HEK293 (cell line): ENCODE results near the gene TTLL13.

Experiments
- GLIS2 ChIP-seq: fragments of 450-650 bp; formaldehyde crosslinking; IDR thresholded peaks from 2 replicates; pipeline ENCODE4 v1.5.1; 2016; ENCODE audit warnings: missing biosample characterization, missing genetic modification characterization
- KLF16 ChIP-seq: fragments of 450-650 bp; formaldehyde crosslinking; IDR thresholded peaks from 2 replicates; pipeline ENCODE4 v1.5.1; 2017; ENCODE audit warnings: missing biosample characterization, missing genetic modification characterization
- OSR2 ChIP-seq: fragments of 450-650 bp; formaldehyde crosslinking; IDR thresholded peaks from 2 replicates; pipeline ENCODE4 v1.5.1; 2016; ENCODE audit warnings: missing biosample characterization, missing genetic modification characterization
- TCF7L2 ChIP-seq: IDR thresholded peaks from 2 replicates; pipeline ENCODE4 v1.6.1; 2011; ENCODE audit warnings: low read depth, mild to moderate bottlenecking, inconsistent platforms, low read length, moderate library complexity, borderline replicate concordance
- TRIM28 ChIP-seq: IDR thresholded peaks from 2 replicates; pipeline ENCODE4 v1.6.1; 2011; ENCODE audit warnings: low read length, control low read depth, borderline replicate concordance
- YY1 ChIP-seq: fragments of 450-650 bp; formaldehyde crosslinking; IDR thresholded peaks from 2 replicates; pipeline ENCODE4 v1.5.1; 2018; ENCODE audit warnings: missing biosample characterization, missing genetic modification characterization
- ZBTB1 ChIP-seq: fragments of 450-650 bp; formaldehyde crosslinking; IDR thresholded peaks from 2 replicates; pipeline ENCODE4 v1.5.1; 2016; ENCODE audit warnings: missing biosample characterization, missing genetic modification characterization
- ZFP37 ChIP-seq: fragments of 450-650 bp; formaldehyde crosslinking; IDR thresholded peaks from 2 replicates; pipeline ENCODE4 v1.5.1; 2016; ENCODE audit warnings: missing biosample characterization, missing genetic modification characterization
- ZNF19 ChIP-seq: fragments of 450-650 bp; formaldehyde crosslinking; IDR thresholded peaks from 2 replicates; pipeline ENCODE4; 2016; ENCODE audit warnings: missing biosample characterization, missing genetic modification characterization, low read depth
- ZNF214 ChIP-seq: fragments of 450-650 bp; formaldehyde crosslinking; IDR thresholded peaks from 2 replicates; pipeline ENCODE4 v1.5.1; 2017; ENCODE audit warnings: missing biosample characterization, mild to moderate bottlenecking, missing genetic modification characterization, borderline replicate concordance
- ZNF292 ChIP-seq: fragments of 450-650 bp; formaldehyde crosslinking; IDR thresholded peaks from 2 replicates; pipeline ENCODE4 v1.5.1; 2016; ENCODE audit warnings: low read depth, missing biosample characterization, missing genetic modification characterization, borderline replicate concordance
- ZNF311 ChIP-seq: fragments of 450-650 bp; formaldehyde crosslinking; IDR thresholded peaks from 2 replicates; pipeline ENCODE4 v1.5.1; 2017; ENCODE audit warnings: missing biosample characterization, missing genetic modification characterization, borderline replicate concordance
- ZNF37A ChIP-seq: fragments of 450-650 bp; IDR thresholded peaks from 2 replicates; pipeline ENCODE4 v1.5.1; 2018; ENCODE audit warnings: missing biosample characterization, missing genetic modification characterization
- ZNF394 ChIP-seq: fragments of 450-650 bp; formaldehyde crosslinking; IDR thresholded peaks from 2 replicates; pipeline ENCODE4 v1.5.1; 2016; ENCODE audit warnings: missing biosample characterization, missing genetic modification characterization, mild to moderate bottlenecking, moderate library complexity, borderline replicate concordance
- ZNF416 ChIP-seq: fragments of 450-650 bp; formaldehyde crosslinking; IDR thresholded peaks from 2 replicates; pipeline ENCODE4 v1.5.1; 2016; ENCODE audit warnings: missing biosample characterization, missing genetic modification characterization
- ZNF521 ChIP-seq: fragments of 450-650 bp; formaldehyde crosslinking; IDR thresholded peaks from 2 replicates; pipeline ENCODE4 v1.5.1; 2017; ENCODE audit warnings: missing biosample characterization, mild to moderate bottlenecking, missing genetic modification characterization
- ZNF571 ChIP-seq: fragments of 450-650 bp; formaldehyde crosslinking; IDR thresholded peaks from 2 replicates; pipeline ENCODE4 v1.5.0; 2017; ENCODE audit warnings: missing biosample characterization, missing genetic modification characterization
- ZNF785 ChIP-seq: fragments of 450-650 bp; formaldehyde crosslinking; IDR thresholded peaks from 2 replicates; pipeline ENCODE4 v1.5.1; 2016; ENCODE audit warnings: missing biosample characterization, missing genetic modification characterization
- TF ChIP-seq, protein P1 (sequence below): fragments of 450-650 bp; formaldehyde crosslinking; IDR thresholded peaks from 2 replicates; pipeline ENCODE4 v1.5.1; 2016; ENCODE audit warnings: missing biosample characterization, missing genetic modification characterization
- TF ChIP-seq, protein P2 (sequence below): fragments of 450-650 bp; formaldehyde crosslinking; IDR thresholded peaks from 2 replicates; pipeline ENCODE4 v1.5.1; 2017; ENCODE audit warnings: missing biosample characterization, missing genetic modification characterization
- TF ChIP-seq, protein P3 (sequence below): fragments of 450-650 bp; formaldehyde crosslinking; IDR thresholded peaks from 2 replicates; pipeline ENCODE4 v1.5.1; 2016; ENCODE audit warnings: missing biosample characterization, missing genetic modification characterization, low read depth
- TF ChIP-seq, protein P4 (sequence below): fragments of 450-650 bp; formaldehyde crosslinking; conservative IDR thresholded peaks from 2 replicates; pipeline ENCODE4 v1.5.1; 2016; ENCODE audit warnings: low read depth, missing biosample characterization, missing genetic modification characterization
- TF ChIP-seq, protein P5 (sequence below): fragments of 450-650 bp; formaldehyde crosslinking; IDR thresholded peaks from 2 replicates; pipeline ENCODE4 v1.5.1; 2016; ENCODE audit warnings: missing biosample characterization, missing genetic modification characterization, borderline replicate concordance
- TF ChIP-seq, protein P6 (sequence below): fragments of 450-650 bp; formaldehyde crosslinking; IDR thresholded peaks from 2 replicates; pipeline ENCODE4 v1.5.1; 2016; ENCODE audit warnings: missing biosample characterization, missing genetic modification characterization
- TF ChIP-seq, protein P7 (sequence below): fragments of 450-650 bp; IDR thresholded peaks from 2 replicates; pipeline ENCODE4 v1.5.1; 2018; ENCODE audit warnings: missing biosample characterization, mild to moderate bottlenecking, missing genetic modification characterization

TTLL13 gene

DNA sequence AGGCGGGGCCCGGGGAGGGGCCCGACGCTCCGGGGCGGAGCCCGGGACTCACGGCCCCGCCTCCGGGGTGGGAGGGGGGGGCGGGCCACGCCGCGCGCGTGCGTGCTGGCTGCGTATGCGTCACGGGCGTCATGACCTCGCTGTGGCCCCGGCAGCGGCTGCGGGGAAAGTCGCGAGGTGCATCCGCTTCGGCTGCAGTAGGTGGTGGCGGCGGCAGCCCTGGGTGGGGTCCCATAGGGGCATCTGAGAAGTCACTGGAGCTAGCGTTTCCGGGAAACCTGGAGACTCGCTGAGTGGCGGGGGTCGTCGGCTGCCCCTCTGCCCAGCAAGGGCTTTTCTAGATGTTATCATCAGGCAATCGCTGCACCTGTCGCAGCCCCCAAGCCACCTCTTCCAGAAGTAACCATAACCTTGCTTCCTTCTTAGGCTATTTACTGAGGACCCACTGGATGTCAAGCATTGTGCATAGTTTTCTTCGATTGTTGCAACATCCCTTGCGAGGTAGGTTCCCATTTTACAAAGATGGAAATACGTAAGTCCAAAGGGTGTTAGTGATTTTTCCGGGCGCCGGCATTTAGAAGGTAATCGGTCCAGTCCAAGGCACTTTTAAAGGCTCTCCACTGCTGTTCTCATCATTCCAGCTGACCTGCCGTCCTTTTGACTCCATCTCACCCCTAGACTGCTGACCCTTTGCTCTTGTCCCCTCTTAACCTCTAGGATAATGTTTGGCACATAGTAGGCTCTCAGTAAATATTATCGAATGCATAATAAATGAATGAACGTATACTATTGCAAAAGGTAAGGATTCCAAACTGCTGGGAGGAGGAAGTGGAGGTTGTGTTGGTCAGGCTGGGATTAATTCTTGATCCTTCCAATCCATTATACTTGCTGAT lies 15.0 kb upstream of the TTLL13 start, which contains the start of gene GDPGP1 (continued):
- TF ChIP-seq, protein P1, sequence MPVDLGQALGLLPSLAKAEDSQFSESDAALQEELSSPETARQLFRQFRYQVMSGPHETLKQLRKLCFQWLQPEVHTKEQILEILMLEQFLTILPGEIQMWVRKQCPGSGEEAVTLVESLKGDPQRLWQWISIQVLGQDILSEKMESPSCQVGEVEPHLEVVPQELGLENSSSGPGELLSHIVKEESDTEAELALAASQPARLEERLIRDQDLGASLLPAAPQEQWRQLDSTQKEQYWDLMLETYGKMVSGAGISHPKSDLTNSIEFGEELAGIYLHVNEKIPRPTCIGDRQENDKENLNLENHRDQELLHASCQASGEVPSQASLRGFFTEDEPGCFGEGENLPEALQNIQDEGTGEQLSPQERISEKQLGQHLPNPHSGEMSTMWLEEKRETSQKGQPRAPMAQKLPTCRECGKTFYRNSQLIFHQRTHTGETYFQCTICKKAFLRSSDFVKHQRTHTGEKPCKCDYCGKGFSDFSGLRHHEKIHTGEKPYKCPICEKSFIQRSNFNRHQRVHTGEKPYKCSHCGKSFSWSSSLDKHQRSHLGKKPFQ, result no peak
- TF ChIP-seq ZNF571 (tag by site-specific recombination) (no peak), ZNF785 (tag by site-specific recombination) (no peak), KLF16 (no peak), ZNF19 (tag by site-specific recombination) (no peak), ZNF37A (no peak), ZNF394 (tag by site-specific recombination) (no peak), ZNF292 (tag by site-specific recombination) (no peak), ZNF311 (tag by site-specific recombination) (no peak), ZFP37 (tag by site-specific recombination) (no peak; the same call in 1 of the 2 replicates), TRIM28 (no peak), OSR2 (tag by site-specific recombination) (no peak), ZNF214 (no peak), ZNF521 (tag by site-specific recombination) (no peak), GLIS2 (tag by site-specific recombination) (peak; percentile 85), YY1 (tag by site-specific recombination) (no peak), ZBTB1 (no peak), TCF7L2 (no peak), ZNF416 (tag by site-specific recombination) (no peak)
- TF ChIP-seq, protein P2, sequence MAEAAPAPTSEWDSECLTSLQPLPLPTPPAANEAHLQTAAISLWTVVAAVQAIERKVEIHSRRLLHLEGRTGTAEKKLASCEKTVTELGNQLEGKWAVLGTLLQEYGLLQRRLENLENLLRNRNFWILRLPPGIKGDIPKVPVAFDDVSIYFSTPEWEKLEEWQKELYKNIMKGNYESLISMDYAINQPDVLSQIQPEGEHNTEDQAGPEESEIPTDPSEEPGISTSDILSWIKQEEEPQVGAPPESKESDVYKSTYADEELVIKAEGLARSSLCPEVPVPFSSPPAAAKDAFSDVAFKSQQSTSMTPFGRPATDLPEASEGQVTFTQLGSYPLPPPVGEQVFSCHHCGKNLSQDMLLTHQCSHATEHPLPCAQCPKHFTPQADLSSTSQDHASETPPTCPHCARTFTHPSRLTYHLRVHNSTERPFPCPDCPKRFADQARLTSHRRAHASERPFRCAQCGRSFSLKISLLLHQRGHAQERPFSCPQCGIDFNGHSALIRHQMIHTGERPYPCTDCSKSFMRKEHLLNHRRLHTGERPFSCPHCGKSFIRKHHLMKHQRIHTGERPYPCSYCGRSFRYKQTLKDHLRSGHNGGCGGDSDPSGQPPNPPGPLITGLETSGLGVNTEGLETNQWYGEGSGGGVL, result no peak
- TF ChIP-seq, protein P3, sequence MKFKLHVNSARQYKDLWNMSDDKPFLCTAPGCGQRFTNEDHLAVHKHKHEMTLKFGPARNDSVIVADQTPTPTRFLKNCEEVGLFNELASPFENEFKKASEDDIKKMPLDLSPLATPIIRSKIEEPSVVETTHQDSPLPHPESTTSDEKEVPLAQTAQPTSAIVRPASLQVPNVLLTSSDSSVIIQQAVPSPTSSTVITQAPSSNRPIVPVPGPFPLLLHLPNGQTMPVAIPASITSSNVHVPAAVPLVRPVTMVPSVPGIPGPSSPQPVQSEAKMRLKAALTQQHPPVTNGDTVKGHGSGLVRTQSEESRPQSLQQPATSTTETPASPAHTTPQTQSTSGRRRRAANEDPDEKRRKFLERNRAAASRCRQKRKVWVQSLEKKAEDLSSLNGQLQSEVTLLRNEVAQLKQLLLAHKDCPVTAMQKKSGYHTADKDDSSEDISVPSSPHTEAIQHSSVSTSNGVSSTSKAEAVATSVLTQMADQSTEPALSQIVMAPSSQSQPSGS, result no peak
- TF ChIP-seq, protein P4, sequence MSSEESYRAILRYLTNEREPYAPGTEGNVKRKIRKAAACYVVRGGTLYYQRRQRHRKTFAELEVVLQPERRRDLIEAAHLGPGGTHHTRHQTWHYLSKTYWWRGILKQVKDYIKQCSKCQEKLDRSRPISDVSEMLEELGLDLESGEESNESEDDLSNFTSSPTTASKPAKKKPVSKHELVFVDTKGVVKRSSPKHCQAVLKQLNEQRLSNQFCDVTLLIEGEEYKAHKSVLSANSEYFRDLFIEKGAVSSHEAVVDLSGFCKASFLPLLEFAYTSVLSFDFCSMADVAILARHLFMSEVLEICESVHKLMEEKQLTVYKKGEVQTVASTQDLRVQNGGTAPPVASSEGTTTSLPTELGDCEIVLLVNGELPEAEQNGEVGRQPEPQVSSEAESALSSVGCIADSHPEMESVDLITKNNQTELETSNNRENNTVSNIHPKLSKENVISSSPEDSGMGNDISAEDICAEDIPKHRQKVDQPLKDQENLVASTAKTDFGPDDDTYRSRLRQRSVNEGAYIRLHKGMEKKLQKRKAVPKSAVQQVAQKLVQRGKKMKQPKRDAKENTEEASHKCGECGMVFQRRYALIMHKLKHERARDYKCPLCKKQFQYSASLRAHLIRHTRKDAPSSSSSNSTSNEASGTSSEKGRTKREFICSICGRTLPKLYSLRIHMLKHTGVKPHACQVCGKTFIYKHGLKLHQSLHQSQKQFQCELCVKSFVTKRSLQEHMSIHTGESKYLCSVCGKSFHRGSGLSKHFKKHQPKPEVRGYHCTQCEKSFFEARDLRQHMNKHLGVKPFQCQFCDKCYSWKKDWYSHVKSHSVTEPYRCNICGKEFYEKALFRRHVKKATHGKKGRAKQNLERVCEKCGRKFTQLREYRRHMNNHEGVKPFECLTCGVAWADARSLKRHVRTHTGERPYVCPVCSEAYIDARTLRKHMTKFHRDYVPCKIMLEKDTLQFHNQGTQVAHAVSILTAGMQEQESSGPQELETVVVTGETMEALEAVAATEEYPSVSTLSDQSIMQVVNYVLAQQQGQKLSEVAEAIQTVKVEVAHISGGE (tag by site-specific recombination), result no peak
- TF ChIP-seq, protein P5, sequence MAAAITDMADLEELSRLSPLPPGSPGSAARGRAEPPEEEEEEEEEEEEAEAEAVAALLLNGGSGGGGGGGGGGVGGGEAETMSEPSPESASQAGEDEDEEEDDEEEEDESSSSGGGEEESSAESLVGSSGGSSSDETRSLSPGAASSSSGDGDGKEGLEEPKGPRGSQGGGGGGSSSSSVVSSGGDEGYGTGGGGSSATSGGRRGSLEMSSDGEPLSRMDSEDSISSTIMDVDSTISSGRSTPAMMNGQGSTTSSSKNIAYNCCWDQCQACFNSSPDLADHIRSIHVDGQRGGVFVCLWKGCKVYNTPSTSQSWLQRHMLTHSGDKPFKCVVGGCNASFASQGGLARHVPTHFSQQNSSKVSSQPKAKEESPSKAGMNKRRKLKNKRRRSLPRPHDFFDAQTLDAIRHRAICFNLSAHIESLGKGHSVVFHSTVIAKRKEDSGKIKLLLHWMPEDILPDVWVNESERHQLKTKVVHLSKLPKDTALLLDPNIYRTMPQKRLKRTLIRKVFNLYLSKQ (tag by site-specific recombination), result no peak
- TF ChIP-seq, protein P6, sequence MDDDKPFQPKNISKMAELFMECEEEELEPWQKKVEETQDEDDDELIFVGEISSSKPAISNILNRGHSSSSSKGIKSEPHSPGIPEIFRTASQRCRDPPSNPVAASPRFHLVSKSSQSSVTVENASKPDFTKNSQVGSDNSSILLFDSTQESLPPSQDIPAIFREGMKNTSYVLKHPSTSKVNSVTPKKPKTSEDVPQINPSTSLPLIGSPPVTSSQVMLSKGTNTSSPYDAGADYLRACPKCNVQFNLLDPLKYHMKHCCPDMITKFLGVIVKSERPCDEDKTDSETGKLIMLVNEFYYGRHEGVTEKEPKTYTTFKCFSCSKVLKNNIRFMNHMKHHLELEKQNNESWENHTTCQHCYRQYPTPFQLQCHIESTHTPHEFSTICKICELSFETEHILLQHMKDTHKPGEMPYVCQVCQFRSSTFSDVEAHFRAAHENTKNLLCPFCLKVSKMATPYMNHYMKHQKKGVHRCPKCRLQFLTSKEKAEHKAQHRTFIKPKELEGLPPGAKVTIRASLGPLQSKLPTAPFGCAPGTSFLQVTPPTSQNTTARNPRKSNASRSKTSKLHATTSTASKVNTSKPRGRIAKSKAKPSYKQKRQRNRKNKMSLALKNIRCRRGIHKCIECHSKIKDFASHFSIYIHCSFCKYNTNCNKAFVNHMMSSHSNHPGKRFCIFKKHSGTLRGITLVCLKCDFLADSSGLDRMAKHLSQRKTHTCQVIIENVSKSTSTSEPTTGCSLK, result no peak
- TF ChIP-seq, protein P7, sequence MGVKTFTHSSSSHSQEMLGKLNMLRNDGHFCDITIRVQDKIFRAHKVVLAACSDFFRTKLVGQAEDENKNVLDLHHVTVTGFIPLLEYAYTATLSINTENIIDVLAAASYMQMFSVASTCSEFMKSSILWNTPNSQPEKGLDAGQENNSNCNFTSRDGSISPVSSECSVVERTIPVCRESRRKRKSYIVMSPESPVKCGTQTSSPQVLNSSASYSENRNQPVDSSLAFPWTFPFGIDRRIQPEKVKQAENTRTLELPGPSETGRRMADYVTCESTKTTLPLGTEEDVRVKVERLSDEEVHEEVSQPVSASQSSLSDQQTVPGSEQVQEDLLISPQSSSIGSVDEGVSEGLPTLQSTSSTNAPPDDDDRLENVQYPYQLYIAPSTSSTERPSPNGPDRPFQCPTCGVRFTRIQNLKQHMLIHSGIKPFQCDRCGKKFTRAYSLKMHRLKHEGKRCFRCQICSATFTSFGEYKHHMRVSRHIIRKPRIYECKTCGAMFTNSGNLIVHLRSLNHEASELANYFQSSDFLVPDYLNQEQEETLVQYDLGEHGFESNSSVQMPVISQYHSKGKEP, result 0 out of 2 replicates have a peak, but pooled peaks have one; percentile 6
